GM19468 (cell line): ENCODE data around the gene VEGFD.
"Not testable (repeated sequence)": the region's sequence is repeated elsewhere in the genome, so short reads cannot be mapped to it uniquely, and the experiment has no call there.

Experiments
- ATAC-seq: cut with Tn5 transposase; IDR thresholded peaks from one replicate; pipeline ENCODE4 v1.9.1; 2021; ENCODE audit warnings: mild to moderate bottlenecking, moderate library complexity, moderate number of reproducible peaks; ENCODE audit not compliant: unreplicated experiment; ENCODE audit errors: extremely low read depth

VEGFD gene

DNA sequence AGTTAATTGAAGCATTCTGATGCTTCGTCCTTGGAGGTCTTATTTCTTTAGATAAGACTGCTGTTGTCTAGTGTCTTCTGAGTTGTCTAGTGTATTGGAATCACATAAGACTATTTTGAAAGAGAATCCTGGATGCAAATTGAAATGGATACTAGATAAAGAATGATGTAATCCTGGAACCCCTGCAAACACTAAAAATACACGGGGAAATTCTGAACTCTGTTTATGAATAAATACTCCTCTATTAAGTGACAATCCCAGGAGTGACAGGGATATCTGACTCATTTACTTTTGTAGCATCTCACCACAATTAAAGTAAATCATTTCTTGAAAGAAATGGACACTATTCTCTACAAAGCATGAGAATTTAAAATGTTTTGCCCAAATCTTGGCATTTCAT, 69.7 kb downstream of the VEGFD start:
- ATAC-seq: no peak

DNA sequence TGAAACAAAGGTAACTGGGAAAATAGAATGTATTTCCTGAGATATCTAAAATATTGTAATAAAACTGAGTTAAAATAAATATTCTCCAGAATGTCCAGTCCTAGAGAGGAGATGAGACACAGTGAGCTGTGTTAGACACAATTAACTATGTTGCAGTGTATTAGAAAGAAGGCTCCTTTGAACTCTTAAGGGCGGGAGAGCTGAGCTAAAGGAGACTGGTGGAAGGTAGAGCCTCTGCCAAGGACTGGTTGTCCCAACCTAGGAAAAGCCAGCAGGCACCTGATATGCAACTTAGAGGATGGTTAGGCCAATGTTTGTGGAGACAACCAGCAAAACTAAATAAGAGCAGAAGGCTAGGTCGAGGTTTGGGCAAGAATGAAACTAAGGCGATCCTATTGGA, 73.1 kb downstream of the VEGFD start:
- no peak for ATAC-seq

DNA sequence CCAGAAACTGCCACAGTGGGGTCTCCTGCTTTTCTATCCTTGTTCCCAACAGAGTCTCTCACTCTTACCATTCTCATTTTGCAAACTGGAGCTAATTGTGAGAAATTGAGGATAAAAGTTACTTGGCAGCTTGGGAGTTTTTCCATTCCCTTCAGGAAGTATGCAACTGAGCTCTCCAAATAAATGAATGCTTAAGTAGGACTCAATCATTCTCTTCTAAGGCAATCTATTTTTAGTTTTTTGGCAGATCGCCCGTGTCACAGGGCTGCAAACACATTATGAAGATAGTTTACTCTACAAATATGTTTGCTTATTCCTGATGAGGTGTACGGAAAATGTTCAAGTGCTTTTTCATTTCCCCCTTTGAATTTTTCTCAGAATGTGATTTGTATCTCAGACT, 74.1 kb downstream of the VEGFD start:
- no peak for ATAC-seq

DNA sequence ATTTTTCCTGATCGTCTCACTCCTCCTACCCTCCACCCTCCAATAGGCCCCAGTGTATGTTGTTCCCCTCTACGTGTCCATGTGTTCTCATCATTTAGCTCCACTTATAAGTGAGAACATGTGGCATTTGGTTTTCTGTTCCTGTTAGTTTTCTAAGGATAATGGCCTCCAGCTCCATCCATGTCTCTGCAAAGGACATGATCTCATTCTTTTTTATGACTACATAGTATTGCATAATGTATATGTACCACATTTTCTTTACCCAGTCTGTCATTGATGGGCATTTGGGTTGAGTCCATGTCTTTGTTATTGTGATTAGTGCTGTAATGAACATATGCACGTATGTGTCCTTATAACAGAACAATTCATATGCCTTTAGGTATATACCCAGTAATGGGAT, 78.3 kb downstream of the VEGFD start:
- not testable (repeated sequence) for ATAC-seq

DNA sequence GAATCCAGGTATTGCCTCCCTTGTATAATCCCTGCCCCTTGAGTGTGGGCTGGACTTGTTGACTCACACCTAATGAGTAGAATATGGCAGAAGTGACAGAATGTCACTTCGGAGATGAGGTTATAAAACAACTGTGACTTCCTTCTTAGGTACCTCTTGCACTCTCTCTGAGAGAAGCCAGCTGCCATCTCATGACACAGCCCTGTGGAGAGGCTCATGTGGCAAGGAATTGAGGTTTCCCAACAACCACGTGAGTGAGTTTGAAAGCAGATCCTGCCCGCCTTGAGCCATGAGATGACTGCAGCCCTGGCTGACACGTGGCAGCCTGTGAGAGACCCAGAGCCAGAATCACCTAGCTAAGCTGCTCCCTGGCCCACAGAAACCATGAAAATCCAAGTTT, 82.3 kb downstream of the VEGFD start:
- no peak for ATAC-seq

DNA sequence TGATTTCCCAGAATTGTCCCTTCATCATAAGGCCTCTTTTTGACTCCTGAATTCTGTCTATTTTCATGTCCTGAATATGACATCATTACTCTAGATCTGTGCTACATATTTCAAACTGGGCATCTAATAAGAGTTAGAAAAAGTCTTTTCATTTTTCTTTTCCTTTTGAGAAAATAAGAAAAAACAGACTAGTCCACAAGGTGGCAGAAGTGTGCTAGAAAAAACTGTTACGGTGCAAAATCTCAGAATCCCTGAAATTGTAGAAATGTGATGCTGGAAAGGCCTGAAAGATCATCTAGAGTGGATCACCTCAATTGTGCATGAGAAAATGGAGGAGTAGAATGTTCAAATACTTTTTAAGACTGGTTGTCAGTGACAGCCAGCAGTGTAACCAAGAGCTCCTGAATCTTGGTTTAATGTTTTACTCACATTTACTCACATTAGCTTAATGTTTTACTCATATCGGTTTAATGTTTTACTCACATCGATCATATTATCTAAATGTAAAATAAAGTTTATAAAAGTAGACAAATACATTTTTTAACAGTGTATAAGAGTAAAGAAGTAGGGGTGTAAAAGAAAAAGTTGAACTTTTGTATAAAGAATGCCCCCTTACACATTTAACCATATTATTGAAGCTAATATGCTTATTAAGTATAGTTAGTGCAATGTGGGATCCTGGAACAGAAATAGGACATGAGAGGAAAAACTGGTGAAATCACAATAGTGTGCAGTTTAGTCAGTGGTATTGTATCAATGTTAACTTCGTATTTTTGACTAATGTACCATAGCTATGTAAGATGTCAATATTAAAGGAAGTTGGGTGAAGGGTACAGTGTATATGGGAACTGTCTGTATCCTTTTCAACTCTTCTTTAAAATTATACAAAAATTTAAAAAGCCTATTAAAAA, 84.0 kb downstream of the VEGFD start:
- no peak for ATAC-seq

DNA sequence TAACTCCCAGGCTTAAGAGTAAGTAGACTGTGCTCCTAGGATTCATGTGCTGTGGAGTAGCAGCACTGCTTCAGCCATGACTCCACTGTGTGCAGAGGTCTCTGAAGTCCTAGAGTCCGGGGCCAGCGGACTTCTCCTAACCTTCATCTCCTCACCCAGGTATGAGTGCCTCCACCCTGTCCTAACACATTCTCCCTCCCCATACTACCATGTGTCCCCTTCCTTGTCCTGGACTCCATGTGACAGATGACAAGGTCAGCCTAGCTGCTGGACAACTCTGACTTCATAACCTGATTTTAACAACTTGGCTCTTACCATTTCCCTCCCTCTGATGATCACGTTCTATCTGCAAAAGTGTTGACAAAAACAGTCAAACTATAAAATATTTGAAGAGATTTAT, 85.4 kb downstream of the VEGFD start:
- ATAC-seq: no peak

DNA sequence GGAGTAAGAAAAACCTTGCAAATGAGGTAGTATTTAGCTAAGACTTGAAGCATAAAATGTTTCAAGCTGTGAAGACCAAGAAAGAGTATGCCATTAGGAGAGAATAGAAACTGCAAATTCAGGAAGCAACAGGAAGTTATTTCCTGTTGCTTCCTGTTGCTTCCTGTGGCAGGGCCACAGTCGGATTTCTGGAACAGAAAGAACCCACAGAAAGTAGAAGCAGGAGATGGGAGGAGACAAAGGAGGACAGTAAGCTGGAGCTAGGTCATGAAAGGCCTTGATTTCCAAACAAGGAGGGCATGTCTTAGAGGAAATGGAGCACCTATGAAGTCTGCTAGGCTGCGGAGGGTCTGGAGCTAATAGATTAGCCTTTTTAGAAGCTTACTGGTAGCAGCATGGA, 86.0 kb downstream of the VEGFD start:
- ATAC-seq: no peak
